Neuronal stem cell (in vitro differentiated cells): ENCODE measurements around the gene NRIP1.

Source experiments
- DNase-seq: peaks from one replicate; pipeline ENCODE4 v3.0.0-alpha.2; 2013; ENCODE audit warnings: low spot score
- H2AFZ ChIP-seq: one replicate; pipeline ENCODE4 v1.6.1; 2013; ENCODE audit warnings: mild to moderate bottlenecking, low read length, inconsistent platforms
- H2AK5ac ChIP-seq: 2 replicates; pipeline ENCODE4 v1.6.1; 2013; ENCODE audit warnings: low read depth, mild to moderate bottlenecking, inconsistent platforms, low read length, moderate library complexity, mixed read lengths
- H2BK120ac ChIP-seq: 2 replicates; pipeline ENCODE4 v1.6.1; 2013; ENCODE audit warnings: low read depth, mild to moderate bottlenecking, inconsistent platforms, low read length, moderate library complexity, mixed read lengths
- H2BK12ac ChIP-seq: one replicate; pipeline ENCODE4 v1.6.1; 2013; ENCODE audit warnings: low read length, inconsistent platforms
- H2BK15ac ChIP-seq: 2 replicates; pipeline ENCODE4 v1.6.1; 2013; ENCODE audit warnings: mild to moderate bottlenecking, low read length, inconsistent platforms, mixed read lengths
- H2BK5ac ChIP-seq: one replicate; pipeline ENCODE4 v1.6.1; 2013; ENCODE audit warnings: inconsistent platforms, mild to moderate bottlenecking, low read length, moderate library complexity
- H3K14ac ChIP-seq: one replicate; pipeline ENCODE4 v1.6.1; 2013; ENCODE audit warnings: low read length, inconsistent platforms
- H3K18ac ChIP-seq: 2 replicates; pipeline ENCODE4 v1.6.1; 2013; ENCODE audit warnings: low read length, inconsistent platforms
- H3K23ac ChIP-seq: 2 replicates; pipeline ENCODE4 v1.6.1; 2013; ENCODE audit warnings: low read depth, mild to moderate bottlenecking, mixed read lengths, low read length, inconsistent platforms; ENCODE audit not compliant: poor library complexity
- H3K27ac ChIP-seq: replicated peaks from 3 replicates; pipeline ENCODE4 v1.5.1; 2013; ENCODE audit warnings: low read length, inconsistent platforms
- H3K27me3 ChIP-seq, 3 experiments: 2 replicates each; pipeline ENCODE4 v1.6.1; 2013; ENCODE audit warnings: low read length in 3 of 3, mild to moderate bottlenecking in 2 of 3, inconsistent platforms in 1 of 3, low read depth in 1 of 3, mixed read lengths in 1 of 3, moderate library complexity in 1 of 3; ENCODE audit not compliant: control insufficient read depth in 3 of 3, insufficient read depth in 3 of 3
- H3K36me3 ChIP-seq, 2 donors: replicated peaks in 1 of 2; 2 replicates each; pipeline ENCODE4 v1.6.1; 2013; ENCODE audit warnings: low read length in 2 of 2; ENCODE audit not compliant: control insufficient read depth in 2 of 2, insufficient read depth in 2 of 2
- H3K4ac ChIP-seq: 2 replicates; pipeline ENCODE4 v1.6.1; 2013; ENCODE audit warnings: inconsistent platforms, mild to moderate bottlenecking, low read length, moderate library complexity
- H3K4me1 ChIP-seq, 2 donors: 1 replicate in 1 of 2; 2 replicates in 1 of 2; pipeline ENCODE4 v1.6.1; 2013; ENCODE audit warnings: low read length in 2 of 2, low read depth in 1 of 2; ENCODE audit not compliant: control insufficient read depth in 2 of 2, insufficient read depth in 1 of 2
- H3K4me2 ChIP-seq: one replicate; pipeline ENCODE4 v1.6.1; 2013; ENCODE audit warnings: mild to moderate bottlenecking, low read length, inconsistent platforms; ENCODE audit not compliant: insufficient read depth, poor library complexity, severe bottlenecking
- H3K4me3 ChIP-seq, 2 donors: 2 replicates each; pipeline ENCODE4 v1.5.1; 2013; ENCODE audit warnings: low read length in 2 of 2, mild to moderate bottlenecking in 2 of 2, inconsistent platforms in 1 of 2, moderate library complexity in 1 of 2
- H3K79me1 ChIP-seq: one replicate; pipeline ENCODE4 v1.6.1; 2013; ENCODE audit warnings: low read depth, mild to moderate bottlenecking, inconsistent platforms, low read length, moderate library complexity
- H3K9ac ChIP-seq: one replicate; pipeline ENCODE4 v1.6.1; 2013; ENCODE audit warnings: mild to moderate bottlenecking, low read depth, low read length, inconsistent platforms; ENCODE audit not compliant: poor library complexity
- H3K9me3 ChIP-seq, 2 donors: replicated peaks in 1 of 2; 2 replicates each; pipeline versions ENCODE3 to v1.6.1; 2013; ENCODE audit warnings: low read length in 2 of 2, mild to moderate bottlenecking in 2 of 2, inconsistent platforms in 1 of 2, low read depth in 1 of 2, mixed read lengths in 1 of 2, moderate library complexity in 1 of 2; ENCODE audit not compliant: control insufficient read depth in 2 of 2, insufficient read depth in 1 of 2
- H4K8ac ChIP-seq: one replicate; pipeline ENCODE4 v1.6.1; 2013; ENCODE audit warnings: low read depth, mild to moderate bottlenecking, inconsistent platforms, low read length, moderate library complexity
- H4K91ac ChIP-seq: one replicate; pipeline ENCODE4 v1.6.1; 2013; ENCODE audit warnings: low read length, low read depth, mild to moderate bottlenecking, inconsistent platforms; ENCODE audit not compliant: poor library complexity
- WGBS, 2 donors: extraction: QIAGEN DNeasy Blood & Tissue Kit; methylation state at CpG; one replicate each; pipeline ENCODE4 v1.1.7; 2013; ENCODE audit warnings: missing lambda C conversion rate in 2 of 2, mixed read lengths in 1 of 2; ENCODE audit not compliant: insufficient read length in 2 of 2, insufficient replicate concordance in 1 of 2; ENCODE audit errors: extremely low coverage in 2 of 2; 5-methylcytosine and 5-hydroxymethylcytosine counted together

NRIP1 gene

DNA sequence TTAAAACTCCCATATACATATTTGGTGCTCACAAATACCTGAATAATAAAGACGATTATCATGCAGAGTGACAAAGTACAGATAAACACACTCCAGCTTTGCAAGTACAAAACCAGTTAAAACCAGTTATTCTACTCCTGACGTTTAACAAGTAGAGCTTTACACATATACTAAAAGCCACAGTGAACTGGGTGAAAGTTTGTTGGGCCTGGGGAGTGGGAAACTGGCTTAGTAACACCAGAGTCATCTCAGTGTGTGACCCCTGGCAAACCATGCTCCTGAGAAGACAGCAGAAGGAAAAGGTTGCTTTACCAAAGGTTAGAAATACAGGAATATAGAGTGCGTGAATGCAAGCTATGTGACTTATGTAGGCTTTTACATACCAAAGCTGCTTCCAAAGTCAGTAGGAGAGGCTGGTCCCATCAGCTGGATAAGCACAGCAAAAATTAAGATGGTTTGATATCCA is 148.1 kb downstream of the NRIP1 start:
- H2BK120ac ChIP-seq = no peak overlapping the region
- no peak overlapping the region for H3K18ac ChIP-seq
- no peak overlapping the region for H3K23ac ChIP-seq
- peaks cover 2 to 6% of the 10 kb centered on the region in 2 donors for H3K4me1 ChIP-seq
- no peak overlapping the region for H3K14ac ChIP-seq
- no peak overlapping the region for H4K8ac ChIP-seq
- H4K91ac ChIP-seq = no peak overlapping the region
- no CpG with 5 or more reads among the region's 3 CpGs for WGBS, 2 donors
- no peak overlapping the region for H2BK5ac ChIP-seq
- H3K4ac ChIP-seq = no peak overlapping the region
- H3K4me3 ChIP-seq = no peak overlapping the region
- no peak overlapping the region for H2AK5ac ChIP-seq
- H3K9me3 ChIP-seq = peaks cover 0 to 2% of the 10 kb centered on the region in 2 donors
- no peaks in the 10 kb centered on the region for H3K36me3 ChIP-seq
- no peak overlapping the region for H2BK15ac ChIP-seq
- H3K79me1 ChIP-seq = no peaks in the 10 kb centered on the region
- H3K9ac ChIP-seq = no peak overlapping the region
- no peak for DNase-seq
- H2BK12ac ChIP-seq = no peak overlapping the region
- H2AFZ ChIP-seq = peak overlapping the region; percentile 68
- H3K27ac ChIP-seq = no peak overlapping the region
- H3K27me3 ChIP-seq = no peaks in the 10 kb centered on the region
- H3K4me2 ChIP-seq = no peak overlapping the region

GRCh38 chr21:14913638-14914037 is 151.2 kb downstream of the NRIP1 start:
- Histone ChIP-seq H3K18ac (no peak overlapping the region), H2AFZ (no peak overlapping the region), H3K79me1 (no peaks in the 10 kb centered on the region), H3K36me3 (no peaks in the 10 kb centered on the region), H3K9ac (no peak overlapping the region), H3K4me1 (peaks cover 2 to 6% of the 10 kb centered on the region in 2 donors), H3K9me3 (no peaks in the 10 kb centered on the region), H2BK15ac (no peak overlapping the region), H3K4me3 (no peak overlapping the region), H2AK5ac (no peak overlapping the region), H2BK120ac (no peak overlapping the region), H3K27me3 (no peaks in the 10 kb centered on the region), H3K23ac (no peak overlapping the region), H2BK12ac (no peak overlapping the region), H2BK5ac (no peak overlapping the region), H3K4me2 (no peak overlapping the region), H3K14ac (no peak overlapping the region), H4K8ac (no peak overlapping the region), H4K91ac (no peak overlapping the region), H3K4ac (no peak overlapping the region), H3K27ac (no peak overlapping the region)
- DNase-seq = no peak
- WGBS, 2 donors = no CpG with 5 or more reads among the region's 2 CpGs

DNA sequence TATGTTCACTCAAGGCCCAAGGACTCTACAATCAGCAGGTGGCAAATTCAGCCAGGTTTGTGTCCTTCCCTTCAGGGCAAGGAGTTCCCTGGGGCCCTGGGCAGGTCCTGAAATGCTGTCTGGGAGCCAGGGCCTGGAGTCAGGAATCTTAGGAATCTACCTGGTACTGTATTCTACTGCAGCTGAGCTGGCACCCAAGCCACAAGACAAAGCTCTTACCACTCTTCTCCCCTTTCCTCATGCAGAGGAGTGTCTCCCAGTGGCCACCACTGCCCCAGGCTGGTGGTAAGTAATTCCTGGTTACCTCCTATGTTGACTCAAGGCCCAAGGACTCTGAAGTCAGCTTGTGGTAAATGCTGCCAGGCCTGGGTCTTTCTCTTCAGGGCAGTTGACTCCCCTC is 153.4 kb downstream of the NRIP1 start:
- no peak overlapping the region for H3K27ac ChIP-seq
- H3K4me2 ChIP-seq = no peak overlapping the region
- no peak overlapping the region for H4K8ac ChIP-seq
- no peaks in the 10 kb centered on the region for H3K79me1 ChIP-seq
- H3K4ac ChIP-seq = no peak overlapping the region
- H3K9ac ChIP-seq = no peak overlapping the region
- DNase-seq = no peak
- no peak overlapping the region for H2BK15ac ChIP-seq
- no peak overlapping the region for H2BK120ac ChIP-seq
- H3K36me3 ChIP-seq = no peaks in the 10 kb centered on the region
- no peak overlapping the region for H2BK5ac ChIP-seq
- H3K9me3 ChIP-seq = no peaks in the 10 kb centered on the region
- H2AK5ac ChIP-seq = no peak overlapping the region
- H3K18ac ChIP-seq = no peak overlapping the region
- H4K91ac ChIP-seq = no peak overlapping the region
- no peak overlapping the region for H3K4me3 ChIP-seq
- no peak overlapping the region for H3K23ac ChIP-seq
- H2BK12ac ChIP-seq = no peak overlapping the region
- H3K27me3 ChIP-seq = no peaks in the 10 kb centered on the region
- no peak overlapping the region for H2AFZ ChIP-seq
- H3K4me1 ChIP-seq = no peaks in the 10 kb centered on the region
- no peak overlapping the region for H3K14ac ChIP-seq
